GM18909 (cell line): ENCODE data around the gene ENAH.
"Not testable (repeated sequence)": the region's sequence is repeated elsewhere in the genome, so short reads cannot be mapped to it uniquely, and the experiment has no call there.

Experiments
- ATAC-seq: cut with Tn5 transposase; IDR thresholded peaks from one replicate; pipeline ENCODE4 v1.9.1; 2021; ENCODE audit warnings: mild to moderate bottlenecking; ENCODE audit not compliant: unreplicated experiment, poor library complexity

ENAH gene

GRCh38 chr1:225534135-225534534 lies 118.8 kb downstream of the ENAH start:
- no peak for ATAC-seq

GRCh38 chr1:225533238-225533637 lies 119.7 kb downstream of the ENAH start:
- no peak for ATAC-seq

DNA sequence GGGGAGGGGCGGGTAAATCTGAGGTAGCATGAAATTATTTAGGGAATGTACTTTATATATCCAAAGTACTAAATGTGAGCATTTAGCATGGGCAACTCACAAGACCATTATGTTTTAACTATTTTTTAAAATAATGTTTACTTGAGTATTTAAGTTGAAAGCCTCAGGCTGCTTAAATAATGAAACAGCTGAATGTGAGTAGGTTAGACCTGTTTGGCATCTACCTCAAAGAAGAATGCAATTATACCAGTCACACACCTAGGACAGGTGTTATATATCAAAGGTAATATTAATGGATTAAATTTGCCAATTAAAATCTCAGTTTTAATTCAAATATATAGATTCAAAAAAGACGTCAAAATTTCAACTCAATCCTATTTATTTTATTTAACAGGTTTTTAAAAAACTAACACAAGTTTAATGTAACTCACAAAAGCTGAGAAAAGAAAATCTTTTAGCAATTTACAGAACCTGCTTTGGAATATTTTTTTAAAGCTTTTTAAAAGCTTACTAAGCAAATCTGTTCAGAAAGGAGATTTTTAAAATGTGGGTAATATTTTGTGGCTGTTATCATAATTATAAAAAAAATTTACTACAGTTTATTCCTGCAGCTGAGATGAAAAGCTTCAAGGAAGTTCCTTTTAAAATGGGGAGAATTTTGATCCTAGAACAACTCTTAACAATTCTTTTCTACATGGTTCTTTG lies 120.5 kb downstream of the ENAH start:
- no peak for ATAC-seq

GRCh38 chr1:225529726-225530125 lies 123.2 kb downstream of the ENAH start:
- no peak for ATAC-seq

DNA sequence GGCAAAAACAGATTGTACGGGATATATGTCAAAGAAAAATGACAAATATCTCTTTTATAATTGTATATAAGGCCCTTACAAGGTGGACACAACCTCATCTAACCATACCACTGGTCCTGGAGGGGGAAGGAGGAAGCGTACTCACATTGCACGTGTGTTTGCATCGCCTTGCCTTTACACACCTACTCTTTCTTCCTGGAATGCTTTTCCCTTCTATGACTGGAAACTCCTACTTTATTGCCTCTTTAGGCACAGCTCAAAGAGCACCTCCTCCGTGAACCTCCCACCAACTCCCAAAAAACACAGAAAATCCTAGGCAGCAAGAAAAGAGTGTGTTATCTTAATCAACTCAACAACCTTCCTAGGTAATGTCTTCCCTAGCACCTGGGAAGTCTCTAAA lies 125.3 kb downstream of the ENAH start:
- ATAC-seq = no peak

- ATAC-seq = no peak
Observed at GRCh38 chr1:225526878-225527277, 126.0 kb downstream of the ENAH start.

DNA sequence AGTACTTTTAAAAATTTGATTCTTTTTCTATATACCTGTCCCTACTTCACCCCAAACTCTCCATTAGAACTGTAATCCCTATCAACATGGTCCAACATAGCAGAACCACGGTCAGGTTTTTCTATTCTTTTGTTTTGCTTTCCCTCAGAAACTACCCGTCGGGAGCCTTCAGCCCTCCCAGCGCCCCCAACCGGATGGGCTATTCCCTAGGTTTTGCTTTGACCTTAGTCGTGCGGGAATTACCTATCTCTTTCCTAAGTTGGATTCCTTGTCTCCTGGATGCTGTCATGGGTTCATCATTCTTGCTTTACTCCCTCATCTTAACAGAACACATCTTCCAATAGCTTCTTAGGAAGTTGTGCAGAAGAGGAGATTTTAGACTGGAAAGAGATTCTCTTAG lies 127.5 kb downstream of the ENAH start:
- ATAC-seq = no peak

DNA sequence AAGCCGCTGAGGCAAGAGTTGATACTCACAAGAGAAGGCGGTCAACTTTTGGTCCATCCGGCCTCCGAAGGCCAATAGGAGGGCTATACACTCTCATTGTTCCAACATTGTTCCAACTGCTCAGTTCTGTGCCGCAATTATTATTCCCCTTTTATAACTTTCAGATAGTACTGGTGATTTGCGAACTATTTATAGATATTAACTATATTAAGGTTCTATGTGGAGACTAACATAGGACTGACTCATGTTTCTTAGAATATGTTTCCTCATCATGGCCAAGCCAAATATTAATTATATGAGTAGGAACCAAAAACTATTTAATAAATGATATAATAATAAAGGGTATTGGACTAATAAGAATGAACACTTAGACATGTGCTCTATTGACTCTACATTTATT lies 128.4 kb downstream of the ENAH start:
- no peak for ATAC-seq

GRCh38 chr1:225523263-225523950 lies 129.5 kb downstream of the ENAH start:
- ATAC-seq = no peak

- no peak for ATAC-seq
Observed at GRCh38 chr1:225522588-225523262, 130.2 kb downstream of the ENAH start.

- no peak for ATAC-seq
Observed at GRCh38 chr1:225520587-225521227, 132.2 kb downstream of the ENAH start.

- ATAC-seq = no peak
Observed at GRCh38 chr1:225519166-225519863, 133.6 kb downstream of the ENAH start.

DNA sequence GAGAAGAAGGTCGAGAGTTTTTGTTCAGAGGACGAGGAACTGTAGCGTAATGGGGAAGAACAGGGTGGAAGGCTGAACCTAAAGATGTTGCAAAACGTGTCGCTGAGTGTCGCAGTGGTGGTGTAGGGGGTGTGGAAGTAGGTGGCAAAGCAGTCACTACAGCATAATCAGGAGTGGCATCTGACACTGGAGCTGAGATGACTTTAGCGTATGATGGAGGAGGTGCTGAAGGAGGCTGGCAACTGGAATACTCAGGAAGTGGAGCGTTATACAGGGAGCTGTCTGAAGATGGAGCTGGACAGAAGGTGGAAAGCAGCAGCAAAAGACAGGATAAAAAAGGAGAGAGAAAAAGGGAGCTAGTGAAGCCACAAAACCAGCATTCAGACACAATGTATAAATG lies 135.2 kb downstream of the ENAH start:
- no peak for ATAC-seq

DNA sequence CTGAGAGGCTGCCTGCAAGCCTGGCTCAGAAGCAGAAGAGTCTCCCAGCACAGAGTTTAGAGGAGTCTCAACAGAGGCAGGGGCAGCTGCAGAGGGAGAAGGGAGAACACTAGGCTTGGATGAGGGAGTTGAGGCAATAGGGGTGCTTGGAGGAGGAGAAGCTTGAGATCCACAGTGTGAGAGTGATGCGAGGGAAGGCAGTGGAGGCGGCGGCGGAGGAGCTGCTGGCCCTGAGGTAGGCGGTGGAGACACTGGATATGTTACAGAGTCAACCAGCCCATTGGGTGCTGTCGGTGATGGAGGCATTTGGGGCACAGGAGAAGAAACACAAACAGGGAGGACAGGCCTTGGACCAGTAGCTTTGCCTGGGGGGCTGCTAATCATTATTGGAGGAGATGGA lies 135.7 kb downstream of the ENAH start:
- no peak for ATAC-seq

DNA sequence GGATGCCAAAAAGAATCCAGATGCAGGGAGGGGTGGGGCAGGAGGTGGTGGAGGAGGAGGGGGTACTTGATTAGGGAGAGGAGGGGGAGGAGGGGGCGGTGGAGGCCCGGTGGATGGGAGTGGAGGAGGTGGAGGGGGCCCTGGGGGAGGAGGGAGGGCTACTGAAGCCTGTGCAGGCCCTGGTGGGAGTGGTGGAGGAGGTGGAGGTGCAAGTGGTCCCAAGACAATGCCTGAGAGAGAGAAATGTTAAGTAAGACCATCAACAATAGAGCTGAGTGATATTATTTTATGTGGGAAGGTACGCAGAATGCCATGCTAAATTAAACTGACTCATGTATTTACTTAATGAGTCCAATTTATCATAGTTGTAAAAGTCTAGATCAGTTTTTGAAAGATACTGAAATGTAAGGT lies 138.2 kb downstream of the ENAH start:
- no peak for ATAC-seq

GRCh38 chr1:225513576-225513975 lies 139.3 kb downstream of the ENAH start:
- not testable (repeated sequence) for ATAC-seq

DNA sequence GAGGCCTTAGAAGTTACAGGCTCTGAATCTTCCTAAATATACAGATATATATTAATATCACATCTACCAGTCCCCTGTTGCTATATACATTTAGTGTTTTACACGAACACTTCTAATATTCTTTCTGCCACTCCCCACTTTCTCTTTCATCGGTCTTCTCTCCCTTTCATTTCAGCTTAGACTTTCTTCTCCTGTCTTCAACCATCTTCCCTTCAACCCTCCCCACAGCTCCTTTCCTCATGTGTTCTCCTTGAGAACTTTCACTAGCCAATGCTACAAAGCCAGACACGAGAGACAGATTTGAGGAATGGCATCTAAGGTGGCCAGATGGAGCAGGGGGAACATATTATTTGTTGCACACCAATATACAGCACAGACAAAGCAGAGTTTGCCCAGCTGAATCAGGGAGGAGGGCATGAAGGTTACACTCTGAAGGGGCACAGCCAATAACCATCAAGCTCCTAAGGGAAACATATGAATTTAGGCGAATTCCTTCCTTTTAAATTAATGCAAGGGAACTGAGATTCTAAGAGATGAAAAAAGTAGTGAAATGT lies 141.0 kb downstream of the ENAH start:
- no peak for ATAC-seq

DNA sequence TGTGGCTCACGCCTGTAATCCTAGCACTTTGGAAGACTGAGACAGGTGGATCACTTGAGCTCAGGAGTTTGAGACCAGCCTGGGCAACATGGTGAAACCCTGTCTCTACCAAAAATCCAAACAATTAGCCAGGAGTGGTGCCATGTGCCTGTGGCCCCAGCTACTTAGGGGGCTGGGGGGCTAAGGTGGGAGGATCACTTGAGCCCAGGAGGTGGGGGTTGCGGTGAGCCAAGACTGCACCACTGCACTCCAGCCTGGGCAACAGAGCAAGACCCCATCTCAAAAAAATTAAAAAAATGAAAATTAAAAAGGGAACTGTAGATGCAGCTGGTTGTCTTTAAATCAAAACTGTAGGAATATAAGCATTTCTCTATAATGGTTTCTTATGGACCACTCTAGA lies 142.2 kb downstream of the ENAH start:
- ATAC-seq = not testable (repeated sequence)

DNA sequence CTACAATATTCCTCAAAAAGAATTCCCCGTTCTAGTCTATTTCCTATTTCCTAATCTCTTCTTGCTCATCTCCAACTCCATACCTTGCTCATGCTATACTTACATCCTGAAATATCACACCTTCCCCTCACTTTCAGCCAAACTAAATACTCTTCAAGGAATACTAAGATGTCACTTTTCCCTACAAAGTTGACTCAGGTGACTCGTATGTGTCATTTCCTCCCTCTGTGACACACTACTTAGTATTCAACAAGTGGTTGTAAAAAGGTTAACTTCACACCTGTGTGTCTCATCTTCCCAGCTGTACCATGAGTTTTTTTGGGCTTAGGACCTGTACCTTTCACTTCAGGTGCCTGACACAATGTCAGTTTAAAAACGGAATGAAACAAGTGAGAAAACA lies 143.2 kb downstream of the ENAH start:
- no peak for ATAC-seq

- ATAC-seq = no peak
Observed at GRCh38 chr1:225509376-225509707, 143.6 kb downstream of the ENAH start.
